ENCODE results near the gene RPS6KA2.

The RPS6KA2 gene

DNA sequence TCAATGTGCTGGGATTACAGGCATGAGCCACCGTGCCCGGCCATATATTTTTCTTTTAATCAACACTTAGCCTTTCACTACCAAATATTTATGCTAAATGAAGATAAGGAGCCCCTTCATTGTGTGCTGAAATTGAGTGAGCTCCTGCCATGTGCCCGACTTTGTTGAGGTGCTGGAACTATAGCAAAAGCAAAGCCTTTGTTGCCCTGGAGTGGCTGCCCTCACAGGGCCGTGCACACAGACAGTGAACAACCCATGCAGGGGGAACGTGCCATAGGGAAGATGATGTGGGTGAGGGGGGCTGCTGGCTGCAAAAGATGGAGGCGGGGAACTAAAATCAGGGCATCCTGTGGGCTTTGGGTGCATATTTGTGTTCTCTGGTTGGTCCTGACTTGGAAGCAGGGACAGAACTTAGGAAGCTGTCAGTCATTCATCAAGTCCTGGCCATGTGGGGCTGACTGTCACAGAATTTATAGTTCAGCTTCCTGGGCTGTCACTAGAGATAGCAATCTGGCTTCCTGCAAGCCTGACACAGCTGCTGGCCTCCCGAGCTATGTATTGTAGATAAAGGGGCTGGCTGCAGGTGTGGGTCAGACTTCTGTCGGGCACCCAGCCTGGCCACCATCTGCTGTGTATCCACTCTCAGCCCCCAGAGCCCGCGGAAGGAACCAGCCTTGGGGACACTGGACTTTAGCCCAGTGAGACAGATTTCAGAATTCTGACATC lies 187.5 kb downstream of the RPS6KA2 start:
- DNase-seq, result no peak

DNA sequence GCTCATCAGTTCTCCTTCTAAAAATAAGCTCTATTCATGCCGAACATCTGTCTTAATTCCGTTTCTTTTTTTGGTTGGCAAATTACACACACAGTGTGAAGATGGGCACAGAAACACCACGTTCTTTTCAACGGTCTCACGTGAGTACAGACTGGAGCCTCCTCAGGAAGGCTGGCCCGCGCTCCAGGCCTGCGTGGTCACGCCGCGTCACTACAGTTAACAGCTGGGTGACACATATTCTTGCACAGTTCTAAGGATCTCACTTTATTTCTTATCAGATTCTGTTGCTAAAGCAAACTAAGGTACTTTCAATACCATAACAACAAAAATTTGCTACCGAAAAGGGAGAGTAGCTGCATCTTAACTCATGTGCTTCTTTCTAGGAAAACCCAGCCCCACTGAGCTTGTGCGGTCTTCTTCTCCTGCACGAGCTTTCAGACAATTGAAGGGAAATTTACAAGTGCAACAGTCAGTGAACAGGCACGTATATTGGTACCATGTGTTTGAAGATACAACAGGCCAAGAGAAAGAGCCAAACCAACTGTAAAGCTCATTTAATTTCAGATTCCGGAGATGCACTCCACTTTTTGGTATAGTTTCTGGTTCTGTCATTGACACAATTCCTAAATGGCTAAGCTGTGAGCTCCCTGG lies 188.7 kb downstream of the RPS6KA2 start:
- DNase-seq, result no peak

DNA sequence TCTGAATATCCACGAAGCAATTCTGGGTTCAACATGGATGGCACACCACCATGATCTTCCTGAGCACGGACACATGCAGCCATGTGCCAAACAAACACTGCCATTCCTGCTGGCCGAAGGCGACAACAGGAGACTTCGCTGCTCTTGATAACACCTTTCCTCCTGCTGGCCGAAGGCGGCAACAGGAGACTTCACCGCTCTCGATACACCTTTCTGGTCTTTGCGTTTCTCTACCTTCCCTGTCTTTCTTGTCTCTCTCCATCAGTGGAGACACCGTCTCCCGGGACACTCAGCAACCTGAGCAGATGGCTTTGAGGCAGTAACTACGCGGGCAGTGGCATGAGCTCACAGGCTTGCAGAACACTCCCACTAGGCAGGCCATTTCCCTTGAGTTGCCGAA lies 189.4 kb downstream of the RPS6KA2 start:
- no peak for DNase-seq

- no peak for DNase-seq
Measured at GRCh38 chr6:166436195-166437139, 190.6 kb downstream of the RPS6KA2 start.

GRCh38 chr6:166435574-166435973 lies 191.5 kb downstream of the RPS6KA2 start:
- DNase-seq, result peak; percentile 42

DNA sequence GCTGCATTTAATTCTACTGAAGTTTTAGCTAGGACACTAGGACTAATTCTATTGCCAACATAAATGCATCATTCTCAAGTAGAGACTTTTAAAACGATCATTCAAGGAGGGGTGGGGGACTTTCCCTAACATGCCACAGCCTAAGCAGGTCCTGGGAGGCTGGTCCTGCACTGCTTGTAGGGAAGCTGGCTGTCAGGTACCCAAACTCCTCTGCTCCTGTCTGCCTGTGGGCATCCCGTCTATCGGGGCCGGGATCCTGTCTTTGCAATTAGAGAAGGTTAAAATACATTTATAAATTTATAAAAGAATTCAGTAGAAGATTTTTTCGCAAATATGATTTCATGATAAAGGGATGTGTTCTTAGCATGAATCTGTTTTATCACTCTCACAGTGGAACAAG lies 192.7 kb downstream of the RPS6KA2 start:
- DNase-seq, result no peak

GRCh38 chr6:166433096-166433495 lies 194.0 kb downstream of the RPS6KA2 start:
- DNase-seq, result no peak

DNA sequence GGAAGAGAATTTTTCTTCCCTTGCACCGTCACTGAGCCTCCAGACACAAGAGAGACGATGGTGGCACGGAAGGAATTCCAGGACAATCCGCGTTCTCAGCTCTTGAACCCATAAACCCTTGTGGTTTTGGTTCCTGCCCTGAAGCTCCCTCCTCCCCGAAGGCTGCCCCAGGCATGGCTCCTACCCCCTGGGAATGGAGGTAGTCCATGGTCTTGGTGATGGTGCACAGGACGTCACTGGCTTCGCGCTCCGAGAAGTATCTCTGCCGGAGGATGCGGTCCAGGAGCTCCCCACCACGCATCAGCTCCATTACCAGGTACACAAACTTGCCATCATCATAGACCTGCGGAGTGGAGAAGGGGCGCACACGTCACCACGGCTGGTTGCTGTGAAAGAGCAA lies 196.8 kb downstream of the RPS6KA2 start:
- DNase-seq, result no peak

GRCh38 chr6:166424431-166424830 lies 202.6 kb downstream of the RPS6KA2 start:
- no peak for DNase-seq

DNA sequence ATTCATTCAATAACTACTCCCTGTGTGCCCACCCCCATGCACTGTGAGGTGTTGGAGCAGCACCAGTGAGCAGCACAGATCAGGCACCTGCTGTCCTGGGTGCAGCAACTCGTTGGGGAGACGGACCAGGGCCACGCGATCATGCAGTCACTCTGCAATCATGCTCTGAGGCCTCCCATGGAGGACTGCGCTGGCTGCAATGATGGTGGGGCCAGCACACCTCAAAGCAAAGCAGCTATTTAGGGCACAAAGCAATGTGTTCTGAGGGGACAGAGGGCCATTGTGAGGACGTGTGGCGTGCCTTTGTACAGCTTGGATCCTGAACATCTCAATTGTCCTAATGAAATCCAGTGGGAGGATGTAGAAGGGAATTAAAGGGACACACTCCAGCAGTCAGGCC lies 203.3 kb downstream of the RPS6KA2 start:
- no peak for DNase-seq

GRCh38 chr6:166423051-166423745 lies 203.9 kb downstream of the RPS6KA2 start:
- no peak for DNase-seq

GRCh38 chr6:166422201-166422940 lies 204.7 kb downstream of the RPS6KA2 start:
- no peak for DNase-seq

- DNase-seq, result peak; percentile 27
Measured at GRCh38 chr6:166420351-166420750, 206.7 kb downstream of the RPS6KA2 start.

GRCh38 chr6:166419717-166420116 lies 207.3 kb downstream of the RPS6KA2 start:
- no peak for DNase-seq

DNA sequence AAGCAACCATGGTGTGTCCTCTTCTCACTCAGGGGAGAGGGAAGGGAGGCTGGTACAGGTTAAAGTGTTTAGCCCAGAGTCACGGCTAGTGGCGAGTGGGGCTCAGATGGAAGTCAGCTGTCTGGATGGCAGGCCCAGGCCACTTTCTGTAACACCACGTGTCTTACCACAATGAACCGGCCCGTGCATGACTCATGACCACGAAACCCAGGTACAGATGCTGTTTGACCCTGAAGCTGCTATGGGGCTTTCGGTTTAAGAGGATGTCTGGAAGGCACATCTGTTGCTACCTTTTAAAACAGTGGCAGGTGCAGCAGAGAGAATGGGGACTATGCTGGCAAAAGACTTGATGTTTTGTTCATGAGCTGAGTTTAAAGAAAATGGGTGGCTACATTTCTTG lies 207.8 kb downstream of the RPS6KA2 start:
- DNase-seq, result no peak

GRCh38 chr6:166418691-166419143 lies 208.3 kb downstream of the RPS6KA2 start:
- DNase-seq, result no peak

- no peak for DNase-seq
Measured at GRCh38 chr6:166417285-166417691, 209.8 kb downstream of the RPS6KA2 start.

- no peak for DNase-seq
Measured at GRCh38 chr6:166415833-166416347, 211.2 kb downstream of the RPS6KA2 start.

DNA sequence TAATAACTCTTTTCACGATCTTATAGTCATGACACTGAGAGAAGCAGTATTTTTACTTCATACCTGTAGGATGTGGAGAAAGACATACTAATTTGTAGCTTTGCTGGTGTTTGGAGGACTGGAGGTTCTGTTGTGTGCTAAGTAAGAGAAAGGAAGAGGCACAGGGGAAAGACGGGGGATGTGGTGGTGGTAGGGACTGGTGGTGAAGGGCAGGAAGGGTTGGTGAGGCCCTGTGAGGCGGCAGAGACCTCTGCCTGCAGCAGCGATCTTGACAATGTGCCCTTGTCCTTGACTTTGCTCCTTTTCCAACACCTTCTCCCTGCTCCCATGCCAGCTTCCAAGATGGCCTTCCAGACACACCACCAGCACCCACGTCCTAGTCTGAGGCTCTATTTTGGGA lies 211.7 kb downstream of the RPS6KA2 start:
- no peak for DNase-seq

- DNase-seq, result no peak
Measured at GRCh38 chr6:166413491-166413951, 213.5 kb downstream of the RPS6KA2 start.

DNA sequence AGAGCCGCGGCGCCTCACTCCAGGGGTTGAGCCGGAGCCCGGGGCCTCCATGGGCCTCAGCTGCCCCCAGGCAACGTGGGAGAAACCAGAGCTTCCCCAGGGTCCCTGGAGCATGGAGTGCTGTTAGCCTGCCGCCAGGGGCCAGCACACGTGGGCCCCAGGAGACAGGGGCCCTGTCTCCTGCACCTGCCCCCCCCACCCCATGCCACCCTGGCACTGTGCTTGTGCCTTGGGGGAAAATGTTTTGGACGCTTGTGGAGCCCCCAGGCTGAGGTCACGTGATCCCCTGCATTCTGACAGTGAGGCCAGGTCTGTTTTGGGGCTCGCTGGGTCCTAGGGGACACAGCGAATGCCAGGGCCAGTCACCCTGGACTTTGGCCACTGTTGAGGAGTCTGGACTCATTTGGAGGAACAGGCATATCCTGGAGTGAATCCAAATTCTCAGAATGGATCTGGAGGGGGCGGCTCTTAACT lies 214.1 kb downstream of the RPS6KA2 start:
- no peak for DNase-seq
